Right lobe of liver (tissue), 4 donors: ENCODE measurements around the gene ALG9.

Experiments
- POLR2A ChIP-seq: fragments of 450-650 bp; IDR thresholded peaks from one replicate; pipeline ENCODE4 v1.6.1; 2017; ENCODE audit warnings: antibody characterized with exemption, mild to moderate bottlenecking
- TF ChIP-seq, protein P1 (sequence below), 4 donors: fragments of 200-600 bp in 3 of 4; fragments of 450-650 bp in 1 of 4; IDR thresholded peaks; one replicate each; pipeline versions ENCODE4 v1.5.1 to v1.8.0; 2016 to 2022; ENCODE audit warnings: antibody characterized with exemption in 4 of 4, mild to moderate bottlenecking in 2 of 4
- donor health status: DM: no; HTN: no; CAD: no.
- donor health status: DM: no; HTN: no; CAD: no.
- donor health status: DM: no; HTN: yes; CAD: no.

GRCh38 chr11:111739299-111739698, 132.1 kb downstream of the ALG9 start:
- TF ChIP-seq, protein P1, sequence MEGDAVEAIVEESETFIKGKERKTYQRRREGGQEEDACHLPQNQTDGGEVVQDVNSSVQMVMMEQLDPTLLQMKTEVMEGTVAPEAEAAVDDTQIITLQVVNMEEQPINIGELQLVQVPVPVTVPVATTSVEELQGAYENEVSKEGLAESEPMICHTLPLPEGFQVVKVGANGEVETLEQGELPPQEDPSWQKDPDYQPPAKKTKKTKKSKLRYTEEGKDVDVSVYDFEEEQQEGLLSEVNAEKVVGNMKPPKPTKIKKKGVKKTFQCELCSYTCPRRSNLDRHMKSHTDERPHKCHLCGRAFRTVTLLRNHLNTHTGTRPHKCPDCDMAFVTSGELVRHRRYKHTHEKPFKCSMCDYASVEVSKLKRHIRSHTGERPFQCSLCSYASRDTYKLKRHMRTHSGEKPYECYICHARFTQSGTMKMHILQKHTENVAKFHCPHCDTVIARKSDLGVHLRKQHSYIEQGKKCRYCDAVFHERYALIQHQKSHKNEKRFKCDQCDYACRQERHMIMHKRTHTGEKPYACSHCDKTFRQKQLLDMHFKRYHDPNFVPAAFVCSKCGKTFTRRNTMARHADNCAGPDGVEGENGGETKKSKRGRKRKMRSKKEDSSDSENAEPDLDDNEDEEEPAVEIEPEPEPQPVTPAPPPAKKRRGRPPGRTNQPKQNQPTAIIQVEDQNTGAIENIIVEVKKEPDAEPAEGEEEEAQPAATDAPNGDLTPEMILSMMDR (IDR thresholded peaks at IDR 0.05): no peak
- no peak for TF ChIP-seq POLR2A
